C4-2B (cell line): ENCODE results near the gene THADA.
"Not testable (repeated sequence)": the region's sequence is repeated elsewhere in the genome, so short reads cannot be mapped to it uniquely, and the experiment has no call there.

Experiments
- H3K27ac ChIP-seq: fragments of 450-650 bp; 2 replicates; pipeline ENCODE4 v1.5.1; 2017
- CTCF ChIP-seq: fragments of 450-650 bp; conservative IDR thresholded peaks from 2 replicates; pipeline ENCODE4 v1.5.1; 2017; ENCODE audit warnings: mild to moderate bottlenecking
- ZFX ChIP-seq: fragments of 450-650 bp; IDR thresholded peaks from 2 replicates; pipeline ENCODE4 v1.6.1; 2017

The THADA gene

GRCh38 chr2:43300222-43300621 is 295.6 kb downstream of the THADA start:
- H3K27ac ChIP-seq: no peak overlapping the region
- no peak for TF ChIP-seq ZFX
- no peak for TF ChIP-seq CTCF

GRCh38 chr2:43298500-43298899 is 297.3 kb downstream of the THADA start:
- TF ChIP-seq ZFX: no peak
- no peak for TF ChIP-seq CTCF
- H3K27ac ChIP-seq: no peak overlapping the region

GRCh38 chr2:43297740-43298139 is 298.1 kb downstream of the THADA start:
- not testable (repeated sequence) for H3K27ac ChIP-seq

- H3K27ac ChIP-seq: no peak overlapping the region
- TF ChIP-seq ZFX (no peak), CTCF (no peak)
These were observed 300.8 kb downstream of the THADA start for GRCh38 chr2:43294973-43295603.

GRCh38 chr2:43293744-43294695 is 301.8 kb downstream of the THADA start:
- no peak for TF ChIP-seq CTCF
- no peak for TF ChIP-seq ZFX
- H3K27ac ChIP-seq: no peak overlapping the region

- no peak overlapping the region for H3K27ac ChIP-seq
- TF ChIP-seq ZFX: no peak
- TF ChIP-seq CTCF: no peak
These were observed 302.7 kb downstream of the THADA start for GRCh38 chr2:43292851-43293743.

- H3K27ac ChIP-seq: no peak overlapping the region
These were observed 303.5 kb downstream of the THADA start for GRCh38 chr2:43292297-43292696.

More at GRCh38 chr2:43292297-43292696, 303.5 kb downstream of the THADA start:
- TF ChIP-seq ZFX (no peak), CTCF (no peak)
